Cardiac septum (tissue), 1 donor: Measurements from ENCODE around the gene BSDC1. TPM values are rescaled to one million over a fixed set of nuclear protein-coding genes. Genes with fewer than 3 reads are reported as not detected.

Experiments
- DNase-seq: peaks from one replicate; pipeline ENCODE4 v3.0.0-alpha.2; 2020; ENCODE audit warnings: low spot score
- intact Hi-C: fragments of 100-400 bp; cut with DNase I; formaldehyde crosslinking; loops from one replicate; pipeline ENCODE4 v1.14.0; 2022
- total RNA-seq: library from RNA; stranded (reverse); fragmentation: NEBNext Ultra II Directional; extraction: Animal tissue kit (Norgen Biotek cat#: 25700); gene quantifications from one replicate; pipeline ENCODE4 v1.2.1, GENCODE V29; 2021
- donor health status: DM: no; HTN: no; CAD: no.

BSDC1 gene
- total RNA-seq, 1 donor from 2014 or later, result 41.3 TPM

DNA sequence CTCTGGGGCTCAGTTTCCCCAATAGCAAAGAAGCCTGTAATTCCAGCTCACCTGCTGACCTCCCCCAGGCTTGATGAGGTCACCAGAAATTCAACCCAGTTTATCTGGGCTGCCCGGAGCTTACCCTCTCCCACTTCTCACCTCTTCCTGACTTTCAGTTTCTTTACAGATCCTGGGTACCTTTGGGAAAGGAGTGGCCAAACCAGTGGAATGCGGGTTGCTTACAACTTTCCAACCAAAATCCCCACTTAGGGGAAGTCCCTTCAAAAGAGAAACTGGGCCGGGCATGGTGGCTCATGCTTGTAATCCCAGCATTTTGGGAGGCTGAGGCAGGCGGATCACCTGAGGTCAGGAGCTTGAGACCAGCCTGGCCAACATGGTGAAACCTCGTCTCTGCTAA, 52.3 kb downstream of the BSDC1 start:
- DNase-seq, result no peak
- intact Hi-C loops, result no loop called here

DNA sequence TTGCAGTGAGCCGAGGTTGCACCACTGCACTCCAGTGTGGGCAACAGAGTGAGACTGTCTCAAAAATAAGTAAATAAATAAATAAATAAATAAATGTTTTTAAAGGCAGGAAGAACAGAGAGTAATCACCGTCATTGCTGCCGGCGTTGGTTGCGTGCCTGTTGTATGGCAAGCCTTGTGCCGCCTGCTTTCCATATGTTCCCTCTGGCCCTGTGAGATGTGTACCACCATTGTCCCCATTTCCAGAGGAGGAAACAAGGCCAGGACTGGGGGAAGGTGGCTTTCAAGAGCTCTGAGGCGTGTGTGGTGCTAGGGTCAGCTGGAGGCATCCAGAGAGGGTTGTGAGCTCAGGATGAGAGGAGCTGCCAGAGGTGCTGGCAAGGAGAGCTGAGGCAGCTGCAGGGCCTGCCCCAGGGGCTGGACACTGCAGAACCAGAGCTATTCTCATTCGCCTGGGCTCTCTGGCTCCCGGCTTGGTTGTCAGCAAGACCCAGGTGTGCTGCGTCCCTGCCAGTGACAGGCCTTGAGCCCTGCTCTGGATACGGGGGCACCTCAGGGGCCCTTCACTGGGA, 53.0 kb downstream of the BSDC1 start:
- DNase-seq, result no peak
- intact Hi-C loops, result no loop called here

DNA sequence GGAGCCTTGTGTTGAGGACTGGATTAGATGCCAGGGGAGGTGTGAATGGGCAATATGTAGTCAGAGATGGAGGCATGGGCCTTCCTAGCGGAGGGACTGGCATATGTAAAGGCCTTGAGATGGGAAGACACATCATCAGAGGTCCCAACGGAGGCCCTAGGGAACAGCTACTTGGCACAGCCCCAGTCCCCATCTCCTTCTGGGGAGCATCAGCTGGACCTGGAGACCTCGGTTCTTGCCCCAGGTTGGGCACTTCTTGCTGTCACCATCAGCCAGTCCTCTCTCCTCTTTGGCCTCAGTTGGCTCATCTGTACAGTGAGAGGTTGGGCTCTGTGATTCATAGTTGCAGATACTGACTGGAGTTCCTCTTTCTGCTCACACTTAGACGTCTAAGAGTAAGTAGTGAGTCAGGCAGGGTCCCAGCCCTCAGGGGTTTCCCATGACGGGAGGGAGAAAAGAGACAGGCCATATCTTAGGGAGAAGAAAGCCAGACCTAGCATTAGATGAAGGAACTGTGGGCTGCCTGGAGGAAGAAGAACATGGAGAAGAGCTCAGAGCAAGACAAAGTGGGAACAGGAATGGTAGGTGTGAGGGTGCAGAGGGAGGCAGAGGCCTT, 54.8 kb downstream of the BSDC1 start:
- intact Hi-C loops, result no loop called here
- DNase-seq, result no peak

DNA sequence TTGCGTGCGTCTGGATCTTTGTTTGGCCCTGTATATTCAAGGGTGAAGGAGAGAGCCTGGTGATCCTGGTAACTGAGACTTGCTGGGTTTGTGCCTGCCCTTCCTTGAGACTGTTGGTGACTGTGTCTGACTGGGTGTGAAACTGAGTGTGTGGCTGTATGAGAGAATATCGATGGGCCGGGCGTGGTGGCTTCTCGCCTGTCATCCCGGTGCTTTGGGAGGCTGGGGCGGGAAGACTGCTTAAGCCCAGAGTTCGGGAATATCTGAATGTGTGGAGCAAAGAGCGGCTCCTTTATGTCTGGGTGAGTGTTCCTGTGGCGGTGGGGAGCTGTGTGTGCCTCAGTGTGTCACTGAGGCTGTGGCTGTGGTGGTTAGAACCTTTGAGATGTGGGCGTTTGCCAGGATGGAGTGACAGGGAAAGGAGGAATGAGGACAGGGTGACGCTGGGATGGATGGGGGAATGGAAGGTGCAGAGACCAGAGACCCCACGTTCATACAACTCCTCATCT, 55.5 kb downstream of the BSDC1 start:
- no peak for DNase-seq
- intact Hi-C loops, result no loop called here

DNA sequence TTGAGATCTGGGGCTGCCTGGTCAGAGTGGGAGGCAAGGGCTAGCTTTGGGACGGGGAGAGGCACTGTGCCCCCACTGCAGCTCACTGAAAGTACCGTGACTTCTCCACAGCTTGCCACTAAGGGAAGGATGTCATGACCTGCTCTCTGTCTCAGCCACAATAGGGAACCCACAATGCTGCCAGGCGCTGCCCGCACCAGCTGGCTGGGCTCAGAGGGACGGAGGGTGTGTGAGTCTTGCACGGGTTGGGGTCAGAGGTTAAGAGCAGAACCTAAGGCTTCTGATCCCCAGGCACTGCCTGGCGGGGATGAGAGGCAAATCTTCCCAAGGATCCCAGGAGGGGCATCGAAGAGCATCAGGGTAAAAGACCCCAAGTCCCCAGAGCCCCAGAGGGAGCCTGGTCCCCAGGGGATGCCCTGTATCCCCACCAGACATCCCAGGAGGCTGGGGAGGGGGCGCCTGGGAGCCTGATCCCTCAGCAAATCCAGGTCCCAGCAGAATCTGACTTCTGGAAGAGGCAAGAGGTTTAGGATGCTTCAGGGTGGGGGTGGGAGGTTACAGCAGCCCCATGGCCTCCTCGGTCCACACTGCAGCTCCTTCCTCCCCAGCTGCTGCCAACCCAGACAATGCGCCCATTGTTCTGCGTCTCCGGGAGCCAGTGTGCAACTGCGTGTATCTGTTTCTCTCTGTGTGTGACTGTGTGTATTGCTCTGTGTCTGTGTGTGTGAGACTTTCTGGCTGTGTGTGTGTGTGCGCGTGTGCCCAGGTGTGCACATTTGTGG, 56.2 kb downstream of the BSDC1 start:
- intact Hi-C loops, result loop anchor here (2.0 kb wide), 1 partner anchor 57 kb away; the partner anchor contains the start of gene BSDC1
- no peak for DNase-seq

DNA sequence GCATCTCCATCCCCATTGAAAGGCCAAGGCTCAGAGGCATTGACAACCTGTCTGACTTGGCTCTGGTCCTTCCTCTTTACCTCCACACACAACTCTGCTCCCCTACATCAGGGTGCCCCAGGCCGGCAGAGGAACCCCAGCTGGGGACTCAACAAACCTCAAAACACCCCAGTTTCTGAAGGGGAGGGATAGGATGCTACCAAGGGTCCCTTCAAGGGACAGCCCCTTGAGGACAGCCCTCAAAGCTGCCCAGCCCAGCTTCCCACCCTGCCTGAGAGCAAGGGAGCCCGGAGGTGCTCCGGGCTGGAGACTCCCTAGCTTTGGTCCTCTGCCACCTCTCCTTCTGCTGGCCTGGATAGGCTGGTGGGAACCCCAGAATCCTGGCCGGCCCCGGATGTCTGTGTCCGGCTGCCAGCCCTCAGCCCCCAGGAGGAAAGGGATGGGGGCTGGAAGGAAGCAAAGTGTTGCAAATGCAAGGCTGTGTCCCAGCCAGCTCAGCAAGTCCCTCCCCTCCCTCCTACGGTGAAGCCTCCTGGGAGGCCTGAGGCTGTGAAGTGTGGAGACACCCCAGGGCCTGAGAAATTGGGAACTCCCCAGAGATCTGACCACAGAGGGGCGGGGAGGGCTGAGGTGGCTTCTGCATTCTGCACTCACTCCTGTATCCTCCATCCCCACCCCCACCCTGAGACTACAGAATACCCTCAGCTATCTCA, 57.1 kb downstream of the BSDC1 start:
- DNase-seq, result peak; percentile 90
- intact Hi-C loops, result loop anchor here (2.0 kb wide), 1 partner anchor 58 kb away; the partner anchor contains the start of gene BSDC1

DNA sequence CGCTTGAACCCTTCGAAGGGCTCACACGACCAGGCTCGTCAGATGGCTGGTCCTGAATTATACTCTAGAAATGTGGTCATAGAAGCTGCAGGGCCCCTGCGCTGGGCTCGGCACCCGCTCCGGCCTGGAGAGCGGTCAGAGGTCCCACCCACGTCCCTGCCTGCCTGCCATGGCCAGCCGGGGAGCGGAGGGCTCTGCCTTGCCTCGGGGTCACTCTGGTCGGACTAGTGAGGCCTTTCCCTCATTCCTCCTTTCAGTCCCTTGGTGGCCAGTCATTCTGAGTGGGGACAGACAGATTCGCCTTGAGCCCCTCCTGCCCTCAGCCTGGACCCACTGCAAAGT, 57.7 kb downstream of the BSDC1 start:
- intact Hi-C loops, result loop anchor here (2.0 kb wide), 1 partner anchor 58 kb away; the partner anchor contains the start of gene BSDC1
- DNase-seq, result no peak

DNA sequence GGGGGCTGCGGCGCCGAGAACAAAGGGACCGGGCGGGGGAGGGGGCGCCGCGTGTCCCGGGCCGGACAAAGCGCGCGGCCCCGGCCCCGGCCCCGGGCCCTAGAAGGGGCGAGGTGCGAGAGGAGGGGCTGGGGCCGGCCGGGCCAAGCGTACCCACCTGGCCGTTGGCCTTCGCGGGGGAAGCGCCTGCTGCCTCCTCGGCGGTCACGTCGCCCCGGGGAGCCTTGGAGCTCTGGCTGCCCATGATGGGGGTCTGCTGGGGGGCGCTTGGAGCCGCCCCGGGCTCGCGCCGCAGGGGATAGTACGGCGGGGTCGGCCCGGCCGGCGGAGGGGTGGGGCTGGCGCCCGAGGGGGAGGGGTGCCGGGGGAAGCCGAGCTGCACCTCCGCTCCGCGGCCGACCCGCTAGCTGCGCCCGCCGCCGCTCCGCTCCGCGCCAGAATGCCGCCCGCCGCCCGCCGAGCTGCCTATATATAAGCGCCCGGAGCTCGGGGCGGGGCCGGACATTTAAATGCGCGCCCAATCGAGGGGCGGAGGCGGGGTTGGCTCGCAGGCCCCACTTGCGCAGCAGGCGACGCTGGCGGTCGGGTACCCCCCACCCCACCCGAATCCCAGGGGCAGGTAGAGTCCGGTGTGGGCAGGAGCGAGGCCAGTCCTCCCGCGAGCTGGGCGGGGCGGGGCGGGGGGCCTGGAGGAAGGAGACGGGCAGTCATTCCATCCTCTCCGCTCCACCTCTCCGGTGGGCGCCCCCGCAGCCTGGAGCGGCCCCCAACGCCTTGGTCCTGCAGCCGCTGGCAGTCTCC, 58.3 kb downstream of the BSDC1 start, which contains the start of gene MARCKSL1:
TSS of gene MARCKSL1 (minus strand) at position 444 of the 801 bp plus-strand sequence. CDS start at position 244, 200 bp downstream.
- intact Hi-C loops, result loop anchor here (1.0 to 2.0 kb wide), 2 partner anchors 26 to 59 kb away; partner anchors contain the start of genes BSDC1, FAM229A and TSSK3

DNA sequence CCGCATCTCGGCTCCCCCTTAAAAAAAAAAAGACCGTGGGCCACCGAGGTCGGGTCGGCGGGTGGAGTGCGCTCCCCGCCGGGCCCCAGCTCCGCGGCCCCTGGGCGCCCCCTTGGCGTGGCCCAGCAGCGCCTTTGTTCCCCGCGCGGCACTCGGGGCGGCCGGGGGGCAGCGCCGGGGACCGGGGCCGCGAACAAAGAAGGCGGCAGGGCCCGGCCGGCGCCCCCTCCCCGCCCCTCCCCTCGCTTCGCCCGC, 58.8 kb downstream of the BSDC1 start:
- intact Hi-C loops, result loop anchor here (1.0 kb wide), 1 partner anchor 27 kb away; the partner anchor contains the start of genes FAM229A and TSSK3
- no peak for DNase-seq

More for the DNA sequence above, 58.3 kb downstream of the BSDC1 start, which contains the start of gene MARCKSL1:
- peak; percentile 93 for DNase-seq

DNA sequence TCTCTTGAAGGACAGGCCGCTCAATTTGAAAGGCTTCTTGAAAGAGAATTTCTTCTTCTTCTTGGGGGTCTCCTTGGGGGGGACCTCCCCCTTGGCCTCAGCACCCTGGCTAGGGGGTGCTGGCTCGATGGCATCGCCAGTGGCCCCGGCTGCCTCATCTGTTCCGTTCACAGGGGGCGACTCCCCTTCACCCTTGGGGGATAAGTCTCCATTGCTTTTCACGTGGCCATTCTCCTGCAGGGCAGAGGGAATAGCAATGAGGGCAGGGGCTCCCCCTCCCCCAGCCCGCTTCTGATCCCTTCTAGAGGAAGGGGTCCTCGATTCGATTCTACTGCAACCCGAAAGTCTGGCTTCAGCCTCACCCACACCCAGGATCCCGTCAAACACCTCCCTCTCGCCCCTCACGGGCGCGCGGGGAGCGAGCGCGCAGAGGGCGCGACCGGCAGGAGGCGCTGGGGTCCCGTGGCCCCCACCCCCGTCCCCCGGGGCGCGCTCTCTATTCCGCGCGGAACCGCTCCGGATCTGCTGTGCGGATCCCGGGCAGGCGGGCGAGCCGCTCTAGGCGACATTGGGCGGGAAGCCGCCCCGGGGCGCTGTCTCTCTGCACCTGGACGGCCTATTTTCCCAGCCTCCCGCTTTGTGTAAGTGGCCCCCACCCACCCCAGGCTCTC, 59.2 kb downstream of the BSDC1 start:
- peak; percentile 81 for DNase-seq
- intact Hi-C loops, result loop anchor here (1.0 kb wide), 1 partner anchor 27 kb away; the partner anchor contains the start of genes FAM229A and TSSK3

DNA sequence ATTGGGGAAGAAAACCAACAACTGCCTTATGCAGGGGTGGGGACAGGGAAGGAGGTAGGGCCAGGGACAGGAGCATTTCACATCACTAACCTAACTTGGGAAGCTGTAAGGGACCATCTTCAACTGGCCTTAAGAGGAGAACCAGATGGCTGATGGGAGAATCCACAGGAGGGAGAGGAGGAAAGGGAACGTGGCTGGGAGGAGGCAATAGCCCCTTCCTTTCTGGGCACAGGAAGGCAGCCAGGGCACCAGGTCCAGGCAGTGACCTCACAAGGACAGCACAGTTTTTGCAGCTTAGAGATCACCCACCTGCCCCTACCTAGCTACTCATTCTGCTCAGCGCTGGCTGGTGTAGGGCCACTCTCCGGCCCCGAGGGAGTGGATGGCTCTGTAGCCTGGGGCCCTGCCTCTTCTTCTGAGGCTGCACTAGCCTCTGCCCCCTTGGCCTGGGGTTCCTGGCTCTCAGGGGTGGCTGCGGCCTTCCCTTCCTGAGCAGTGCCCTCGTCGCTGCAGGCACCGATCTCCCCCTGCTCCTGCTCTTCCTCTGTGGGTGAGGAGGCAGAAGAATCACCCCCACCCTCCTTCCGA, 59.9 kb downstream of the BSDC1 start:
- DNase-seq, result no peak
- intact Hi-C loops, result no loop called here

DNA sequence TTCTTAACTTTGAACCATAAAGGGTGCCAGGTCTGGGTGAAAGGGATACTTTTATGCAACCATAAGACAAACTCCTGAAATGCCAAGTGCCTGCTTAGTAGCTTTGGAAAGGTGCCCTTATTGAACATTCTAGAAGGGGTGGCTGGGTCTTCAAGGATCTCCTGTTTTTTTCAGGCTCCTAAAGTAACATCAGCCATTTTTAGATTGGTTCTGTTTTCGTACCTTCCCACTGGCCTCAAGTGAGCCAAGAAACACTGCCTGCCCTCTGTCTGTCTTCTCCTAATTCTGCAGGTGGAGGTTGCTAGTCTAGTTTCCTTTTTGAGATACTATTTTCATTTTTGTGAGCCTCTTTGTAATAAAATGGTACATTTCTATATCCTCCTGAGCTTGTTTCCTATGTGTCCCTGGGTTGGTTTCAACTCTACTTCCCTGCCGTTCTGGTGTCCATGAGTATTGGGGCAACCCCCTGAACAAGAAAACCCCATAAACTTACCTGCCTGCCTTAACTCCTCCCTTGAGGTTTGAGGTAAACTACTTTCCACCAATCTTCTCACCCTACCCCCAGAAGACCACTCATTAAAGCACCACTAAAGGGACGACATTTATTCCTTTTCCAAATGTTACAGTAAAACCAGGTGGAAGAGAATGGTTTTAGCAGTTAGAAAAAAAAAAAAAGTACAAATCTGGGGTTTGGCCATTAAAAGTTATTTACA, 60.8 kb downstream of the BSDC1 start:
- no peak for DNase-seq
- intact Hi-C loops, result no loop called here

DNA sequence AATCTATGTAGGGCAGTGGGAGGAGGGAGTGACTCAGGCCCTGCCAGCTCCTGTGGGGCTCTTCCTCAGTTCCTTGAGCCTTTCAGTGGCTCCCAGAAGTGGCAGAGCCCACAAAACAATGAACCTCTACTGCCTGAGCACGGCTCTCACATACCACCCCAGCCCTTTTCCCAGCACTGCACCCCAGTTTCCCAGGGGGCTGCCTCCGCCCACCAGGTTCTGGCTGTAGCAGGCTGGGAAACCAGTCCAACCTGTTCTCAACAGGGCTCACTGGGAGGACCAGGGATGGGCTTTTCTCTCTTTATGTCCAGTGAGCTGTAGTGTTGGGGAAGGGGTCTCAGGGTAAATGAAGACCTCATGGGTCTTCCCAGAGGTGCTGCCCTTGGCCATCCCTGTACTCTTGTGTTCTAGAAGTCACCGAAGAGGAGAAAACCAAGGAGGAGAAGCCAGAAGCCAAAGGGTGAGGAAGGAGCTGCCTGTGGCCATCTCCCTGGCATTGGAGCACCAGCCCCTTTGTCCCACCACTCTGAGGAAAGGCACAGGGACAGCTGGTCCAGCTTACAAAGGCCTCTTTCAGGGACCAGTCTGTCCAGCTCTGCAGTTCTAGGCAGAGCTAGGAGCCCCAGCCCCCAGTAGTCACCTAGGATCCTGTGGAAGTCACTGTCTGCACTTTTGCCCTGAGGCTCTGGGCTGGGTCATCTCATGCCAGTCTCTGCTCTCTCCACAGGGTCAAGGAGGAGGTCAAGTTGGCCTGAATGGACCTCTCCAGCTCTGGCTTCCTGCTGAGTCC, 61.8 kb downstream of the BSDC1 start:
- intact Hi-C loops, result no loop called here
- DNase-seq, result no peak

DNA sequence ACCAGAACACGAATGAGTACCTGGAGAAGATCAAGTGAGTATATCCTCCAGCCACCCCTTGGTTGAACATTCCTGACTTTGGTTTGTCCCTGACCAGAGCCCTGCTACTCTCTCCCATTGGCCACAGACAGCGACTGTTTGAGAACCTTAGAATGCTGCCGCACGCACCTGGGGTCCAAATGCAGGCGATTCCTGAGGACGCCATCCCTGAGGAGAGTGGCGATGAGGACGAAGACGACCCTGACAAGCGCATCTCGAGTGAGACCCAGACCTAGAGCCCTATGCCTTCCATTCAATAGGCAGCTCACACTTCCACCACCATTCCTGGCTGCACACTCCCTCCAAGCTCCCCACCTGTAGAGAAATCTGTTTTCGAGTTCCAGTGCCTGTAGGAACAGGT, 62.7 kb downstream of the BSDC1 start:
- intact Hi-C loops, result no loop called here
- DNase-seq, result no peak

DNA sequence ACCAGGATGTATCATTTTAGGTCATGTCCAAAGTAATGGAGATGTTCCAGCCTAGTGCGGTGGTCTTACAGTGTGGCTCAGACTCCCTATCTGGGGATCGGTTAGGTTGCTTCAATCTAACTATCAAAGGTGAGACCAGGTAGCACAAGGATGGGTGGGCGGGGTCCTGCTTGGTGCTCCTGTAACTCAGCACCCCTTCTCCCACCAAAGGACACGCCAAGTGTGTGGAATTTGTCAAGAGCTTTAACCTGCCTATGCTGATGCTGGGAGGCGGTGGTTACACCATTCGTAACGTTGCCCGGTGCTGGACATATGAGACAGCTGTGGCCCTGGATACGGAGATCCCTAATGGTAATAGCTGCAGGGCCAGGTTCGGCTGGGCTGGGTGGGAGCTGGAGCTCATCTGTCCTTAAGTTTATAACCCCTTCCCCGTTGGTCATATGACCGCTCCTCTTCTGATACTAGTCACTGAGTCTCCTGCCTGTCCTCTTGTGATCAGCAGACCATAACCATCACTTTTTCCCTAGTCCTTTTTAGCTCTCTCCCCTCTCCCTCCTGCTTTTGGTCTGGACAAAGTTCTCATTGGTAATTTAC, 63.6 kb downstream of the BSDC1 start:
- no peak for DNase-seq
- intact Hi-C loops, result no loop called here

DNA sequence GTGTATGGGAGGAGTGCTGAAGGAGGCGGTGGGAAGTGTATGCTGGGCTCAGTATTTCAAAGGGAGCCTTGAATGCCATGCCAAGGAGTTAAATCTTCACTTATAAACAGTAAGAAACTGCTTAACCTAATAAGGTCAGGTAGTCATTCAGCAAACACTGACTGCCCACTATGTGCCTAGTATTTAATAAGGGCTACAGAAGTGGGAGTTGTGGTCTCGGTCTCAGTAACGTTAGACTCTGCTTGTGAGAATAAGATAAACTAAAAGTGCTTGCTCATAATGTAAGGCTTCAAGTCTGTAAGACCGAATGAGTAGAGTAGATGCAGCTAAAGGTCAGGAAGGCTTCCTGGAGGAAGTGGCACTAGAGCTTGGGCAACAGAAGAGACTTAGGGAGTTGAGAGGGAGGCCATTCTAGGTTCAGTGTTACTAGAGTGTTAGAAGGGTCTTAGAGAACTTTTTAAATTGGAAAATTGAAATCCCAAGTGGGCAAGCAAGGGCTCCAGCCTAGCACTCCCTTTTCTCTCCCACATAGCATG, 64.2 kb downstream of the BSDC1 start:
- DNase-seq, result no peak
- intact Hi-C loops, result no loop called here
